ENCODE data around the gene SRRD.

SRRD gene

DNA sequence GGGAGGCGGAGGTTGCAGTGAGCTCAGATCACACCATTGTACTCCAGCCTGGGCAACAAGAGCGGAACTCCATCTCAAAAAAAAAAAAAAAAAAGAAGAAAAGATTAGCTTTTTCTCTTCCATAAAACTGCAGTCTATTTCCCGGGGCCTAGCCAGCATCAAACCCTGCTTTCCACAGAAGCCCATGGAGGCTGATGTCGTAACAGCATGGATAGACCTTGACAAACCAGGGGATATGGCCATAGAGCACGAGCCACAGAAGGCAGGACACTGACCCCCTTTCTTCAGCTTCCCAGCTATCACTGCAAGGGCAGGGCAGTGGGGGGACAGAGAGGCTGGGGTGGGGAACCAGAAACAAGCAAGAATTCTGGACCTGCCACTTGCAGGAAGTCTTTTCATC lies 21.6 kb upstream of the SRRD start:
- DNase-seq (ENCODE audit: low read depth, low spot score), result no peak
- Histone ChIP-seq H3K9ac (ENCODE audit: insufficient read length) (no peak overlapping the region), H3K9me3 (ENCODE audit: low read depth, low read length) (no peaks in the 10 kb centered on the region), H3K4me3 (no peak overlapping the region), H3K27ac (no peak overlapping the region), H3K36me3 (ENCODE audit: insufficient read depth, low read length) (peaks cover 73% of the 10 kb centered on the region)
- TF ChIP-seq POLR2AphosphoS5 (IDR thresholded peaks at IDR 0.05; ENCODE audit: borderline replicate concordance, low read depth, low read length) (no peak), FOXP2 (optimal IDR thresholded peaks at IDR 0.05; ENCODE audit: control extremely low read depth, extremely low read length, insufficient read depth) (no peak), EZH2 (IDR thresholded peaks at IDR 0.05) (no peak)

- no peak overlapping the region for H3K4me3 ChIP-seq
- no peak for TF ChIP-seq POLR2AphosphoS5 (IDR thresholded peaks at IDR 0.05; ENCODE audit: borderline replicate concordance, low read depth, low read length)
- TF ChIP-seq EZH2 (IDR thresholded peaks at IDR 0.05), result no peak
- TF ChIP-seq FOXP2 (optimal IDR thresholded peaks at IDR 0.05; ENCODE audit: control extremely low read depth, extremely low read length, insufficient read depth), result no peak
- no peak overlapping the region for H3K27ac ChIP-seq
- no peaks in the 10 kb centered on the region for H3K9me3 ChIP-seq (ENCODE audit: low read depth, low read length)
- DNase-seq (ENCODE audit: low read depth, low spot score), result no peak
- no peak overlapping the region for H3K9ac ChIP-seq (ENCODE audit: insufficient read length)
- peaks cover 75% of the 10 kb centered on the region for H3K36me3 ChIP-seq (ENCODE audit: insufficient read depth, low read length)
Measured at GRCh38 chr22:26462641-26463040, 21.0 kb upstream of the SRRD start.

DNA sequence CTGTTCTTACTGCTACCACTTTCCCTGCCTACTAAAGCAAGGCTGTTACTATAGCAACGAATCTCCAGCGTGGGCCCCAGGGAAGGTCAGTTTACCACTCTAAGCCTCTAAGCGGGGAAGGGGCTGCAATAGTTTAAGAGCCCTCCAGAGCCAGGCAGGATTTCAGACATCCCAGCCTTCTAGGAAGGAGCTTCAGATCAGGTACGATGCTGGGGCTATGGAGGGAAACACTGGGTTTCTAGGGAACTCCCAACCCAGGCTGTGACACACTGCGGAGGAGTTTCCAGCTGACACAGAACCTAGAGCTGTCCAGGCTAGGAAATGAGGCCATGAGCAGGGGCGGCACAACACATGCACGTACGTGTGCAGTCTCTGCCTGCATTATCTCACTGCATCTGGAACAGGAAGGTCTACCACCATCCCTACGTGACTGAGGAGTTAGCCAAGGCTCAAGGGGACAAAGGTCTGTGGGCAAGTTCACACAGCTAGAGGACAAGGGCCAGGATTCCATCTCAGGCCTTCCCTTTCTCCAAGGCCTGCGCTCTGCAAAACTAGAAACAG lies 20.5 kb upstream of the SRRD start:
- Histone ChIP-seq H3K9ac (ENCODE audit: insufficient read length) (no peak overlapping the region), H3K36me3 (ENCODE audit: insufficient read depth, low read length) (peaks cover 74% of the 10 kb centered on the region), H3K4me3 (no peak overlapping the region), H3K9me3 (ENCODE audit: low read depth, low read length) (no peaks in the 10 kb centered on the region), H3K27ac (no peak overlapping the region)
- DNase-seq (ENCODE audit: low read depth, low spot score), result no peak
- TF ChIP-seq EZH2 (IDR thresholded peaks at IDR 0.05) (no peak), FOXP2 (optimal IDR thresholded peaks at IDR 0.05; ENCODE audit: control extremely low read depth, extremely low read length, insufficient read depth) (no peak)

- Histone ChIP-seq H3K27ac (no peak overlapping the region), H3K36me3 (ENCODE audit: insufficient read depth, low read length) (peaks cover 75% of the 10 kb centered on the region), H3K9me3 (ENCODE audit: low read depth, low read length) (no peaks in the 10 kb centered on the region), H3K9ac (ENCODE audit: insufficient read length) (no peak overlapping the region), H3K4me3 (no peak overlapping the region)
- TF ChIP-seq FOXP2 (optimal IDR thresholded peaks at IDR 0.05; ENCODE audit: control extremely low read depth, extremely low read length, insufficient read depth), result no peak
- no peak for TF ChIP-seq POLR2AphosphoS5 (IDR thresholded peaks at IDR 0.05; ENCODE audit: borderline replicate concordance, low read depth, low read length)
- TF ChIP-seq EZH2 (IDR thresholded peaks at IDR 0.05), result no peak
- DNase-seq (ENCODE audit: low read depth, low spot score), result no peak
Measured at GRCh38 chr22:26463688-26464087, 20.0 kb upstream of the SRRD start.

- Histone ChIP-seq H3K9me3 (ENCODE audit: low read depth, low read length) (no peaks in the 10 kb centered on the region), H3K36me3 (ENCODE audit: insufficient read depth, low read length) (peaks cover 81% of the 10 kb centered on the region), H3K4me3 (no peak overlapping the region), H3K27ac (no peak overlapping the region), H3K9ac (ENCODE audit: insufficient read length) (no peak overlapping the region)
- no peak for TF ChIP-seq EZH2 (IDR thresholded peaks at IDR 0.05)
- no peak for TF ChIP-seq FOXP2 (optimal IDR thresholded peaks at IDR 0.05; ENCODE audit: control extremely low read depth, extremely low read length, insufficient read depth)
- TF ChIP-seq POLR2AphosphoS5 (IDR thresholded peaks at IDR 0.05; ENCODE audit: borderline replicate concordance, low read depth, low read length), result no peak
- DNase-seq (ENCODE audit: low read depth, low spot score), result no peak
Measured at GRCh38 chr22:26464312-26464711, 19.4 kb upstream of the SRRD start.

GRCh38 chr22:26466196-26466595 lies 17.5 kb upstream of the SRRD start:
- TF ChIP-seq POLR2AphosphoS5 (IDR thresholded peaks at IDR 0.05; ENCODE audit: borderline replicate concordance, low read depth, low read length), result no peak
- TF ChIP-seq FOXP2 (optimal IDR thresholded peaks at IDR 0.05; ENCODE audit: control extremely low read depth, extremely low read length, insufficient read depth), result no peak
- no peak for TF ChIP-seq EZH2 (IDR thresholded peaks at IDR 0.05)
- no peaks in the 10 kb centered on the region for H3K9me3 ChIP-seq (ENCODE audit: low read depth, low read length)
- no peak overlapping the region for H3K27ac ChIP-seq
- H3K4me3 ChIP-seq, result no peak overlapping the region
- peaks cover 85% of the 10 kb centered on the region for H3K36me3 ChIP-seq (ENCODE audit: insufficient read depth, low read length)
- no peak overlapping the region for H3K9ac ChIP-seq (ENCODE audit: insufficient read length)
- no peak for DNase-seq (ENCODE audit: low read depth, low spot score)

GRCh38 chr22:26470807-26471206 lies 12.9 kb upstream of the SRRD start:
- DNase-seq (ENCODE audit: low read depth, low spot score), result no peak
- H3K36me3 ChIP-seq (ENCODE audit: insufficient read depth, low read length), result peaks cover 84% of the 10 kb centered on the region
- H3K27ac ChIP-seq, result no peak overlapping the region
- no peak overlapping the region for H3K4me3 ChIP-seq
- TF ChIP-seq FOXP2 (optimal IDR thresholded peaks at IDR 0.05; ENCODE audit: control extremely low read depth, extremely low read length, insufficient read depth) (no peak), EZH2 (IDR thresholded peaks at IDR 0.05) (no peak), POLR2AphosphoS5 (IDR thresholded peaks at IDR 0.05; ENCODE audit: borderline replicate concordance, low read depth, low read length) (no peak)
- H3K9me3 ChIP-seq (ENCODE audit: low read depth, low read length), result no peaks in the 10 kb centered on the region
- no peak overlapping the region for H3K9ac ChIP-seq (ENCODE audit: insufficient read length)

- no peaks in the 10 kb centered on the region for H3K9me3 ChIP-seq (ENCODE audit: low read depth, low read length)
- H3K9ac ChIP-seq (ENCODE audit: insufficient read length), result no peak overlapping the region
- no peak for DNase-seq (ENCODE audit: low read depth, low spot score)
- TF ChIP-seq EZH2 (IDR thresholded peaks at IDR 0.05), result no peak
- no peak for TF ChIP-seq POLR2AphosphoS5 (IDR thresholded peaks at IDR 0.05; ENCODE audit: borderline replicate concordance, low read depth, low read length)
- no peak for TF ChIP-seq FOXP2 (optimal IDR thresholded peaks at IDR 0.05; ENCODE audit: control extremely low read depth, extremely low read length, insufficient read depth)
- H3K27ac ChIP-seq, result no peak overlapping the region
- H3K4me3 ChIP-seq, result no peak overlapping the region
- H3K36me3 ChIP-seq (ENCODE audit: insufficient read depth, low read length), result peaks cover 85% of the 10 kb centered on the region
Measured at GRCh38 chr22:26471522-26471921, 12.2 kb upstream of the SRRD start.

GRCh38 chr22:26474682-26475081 lies 9.0 kb upstream of the SRRD start:
- Histone ChIP-seq H3K9me3 (ENCODE audit: low read depth, low read length) (no peaks in the 10 kb centered on the region), H3K9ac (ENCODE audit: insufficient read length) (no peak overlapping the region), H3K4me3 (no peak overlapping the region), H3K27ac (no peak overlapping the region), H3K36me3 (ENCODE audit: insufficient read depth, low read length) (peaks cover 82% of the 10 kb centered on the region)
- TF ChIP-seq FOXP2 (optimal IDR thresholded peaks at IDR 0.05; ENCODE audit: control extremely low read depth, extremely low read length, insufficient read depth) (no peak), POLR2AphosphoS5 (IDR thresholded peaks at IDR 0.05; ENCODE audit: borderline replicate concordance, low read depth, low read length) (no peak), EZH2 (IDR thresholded peaks at IDR 0.05) (no peak)
- no peak for DNase-seq (ENCODE audit: low read depth, low spot score)

Measured in SK-N-MC (cell line).